Measurements from ENCODE around the gene ELK4. TPM values are rescaled to one million over a fixed set of nuclear protein-coding genes. Genes with fewer than 3 reads are reported as not detected.

ELK4 gene
- total RNA-seq, 2 donors from 2014 or later = 67.8 to 91.3 TPM

DNA sequence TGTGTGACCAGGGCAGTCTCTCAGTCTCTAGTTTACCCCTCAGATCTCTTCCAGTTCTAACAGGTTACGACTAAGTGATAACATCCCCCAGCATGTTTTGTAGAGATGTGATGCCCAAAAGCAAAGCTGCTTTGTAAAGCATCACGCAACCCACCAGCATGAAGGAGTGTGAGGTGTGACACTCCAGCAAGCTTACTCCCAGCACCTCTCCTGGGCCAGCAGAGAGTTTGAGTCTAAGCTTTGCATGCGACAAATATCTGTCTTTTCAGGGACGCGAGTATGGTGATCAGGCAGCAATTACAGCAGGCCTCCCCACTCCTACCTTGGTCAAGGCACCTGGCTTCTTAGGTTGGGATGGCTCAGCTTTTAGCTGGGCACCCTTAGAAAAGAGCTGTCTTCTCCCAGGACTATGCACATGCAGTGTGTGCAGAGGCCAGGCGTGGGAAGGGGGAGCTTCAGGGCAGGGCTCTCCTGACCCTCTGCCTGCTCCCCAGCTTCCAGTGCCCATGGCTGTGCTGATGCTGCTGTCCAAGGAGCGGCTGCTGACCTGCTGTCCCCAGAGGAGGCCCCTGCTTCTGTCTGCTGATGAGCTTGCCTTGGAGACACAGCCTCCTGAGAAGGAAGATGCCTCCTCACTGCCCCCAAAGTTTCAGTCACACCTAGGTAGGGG is 48.2 kb downstream of the ELK4 start:
- ATAC-seq = no peak
- Mint-ChIP-seq H3K9me3 (no peaks in the 10 kb centered on the region), H3K27ac (no peak overlapping the region), H3K36me3 (no peaks in the 10 kb centered on the region)
- peak in 1 of 2 donors; percentile 23 for DNase-seq (ENCODE audit: low spot score in 2 of 2)

DNA sequence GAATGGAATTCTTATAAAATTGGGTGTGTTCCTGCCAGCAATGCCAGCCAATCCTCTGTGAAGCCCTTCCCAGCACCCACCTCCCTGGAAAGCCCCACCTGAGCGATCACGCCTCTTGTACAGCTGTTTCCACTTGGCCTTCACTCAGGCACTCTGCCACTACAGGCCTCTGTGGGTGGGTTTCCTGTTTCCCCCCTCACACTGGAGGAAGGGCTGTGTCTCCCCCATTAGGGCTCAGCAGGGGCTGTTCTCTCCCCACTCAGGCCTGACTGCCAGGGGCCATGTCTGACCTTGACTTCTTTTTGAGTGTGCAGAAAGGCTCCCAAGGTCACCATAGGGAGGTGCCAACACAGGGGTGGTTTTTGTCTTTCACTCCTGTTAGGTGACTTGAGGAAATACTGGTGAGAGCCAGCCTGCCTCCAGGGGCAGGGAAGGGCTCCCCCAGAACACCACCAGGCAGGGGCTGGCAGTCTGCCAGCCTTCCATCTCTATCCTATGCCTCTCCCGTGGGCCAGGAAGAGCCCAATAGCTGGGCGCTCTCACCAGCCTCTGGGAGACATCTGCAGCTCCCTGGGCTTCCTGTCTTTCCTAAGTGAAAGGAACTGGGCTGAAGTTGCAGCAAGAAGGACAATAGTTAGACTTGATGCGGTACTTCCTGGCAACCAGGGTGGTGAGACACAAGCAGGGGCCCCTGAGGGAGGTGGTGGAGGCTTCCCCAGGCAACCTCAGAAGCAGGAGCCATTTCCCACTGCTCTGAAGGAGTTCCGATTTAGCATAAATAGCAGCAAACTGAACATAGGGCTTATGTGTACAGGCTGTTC is 49.1 kb downstream of the ELK4 start:
- ATAC-seq (no peak), DNase-seq (ENCODE audit: low spot score in 2 of 2) (peak in 1 of 2 donors; percentile 47)
- no peaks in the 10 kb centered on the region for H3K36me3 Mint-ChIP-seq
- no peak overlapping the region for H3K27ac Mint-ChIP-seq
- no peaks in the 10 kb centered on the region for H3K9me3 Mint-ChIP-seq

DNA sequence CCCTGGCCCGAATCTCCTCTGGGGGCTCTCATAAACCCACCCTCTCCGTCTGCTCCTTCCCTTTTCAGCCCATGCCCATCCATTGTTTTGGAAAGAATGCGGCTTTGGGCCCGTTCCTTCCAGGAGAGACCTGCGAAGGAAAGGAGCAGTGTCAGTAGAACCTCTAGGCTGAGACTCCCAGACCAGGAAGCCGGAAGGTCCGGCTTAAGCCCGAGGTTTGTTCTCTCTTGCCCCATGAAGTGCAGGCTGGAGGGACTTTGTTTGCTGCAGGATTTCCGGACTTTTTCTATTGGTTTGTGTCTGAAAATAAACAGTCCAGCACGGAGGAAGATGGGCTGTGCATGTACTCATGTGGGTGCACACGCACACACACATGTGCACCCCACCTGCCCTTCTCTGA is 49.8 kb downstream of the ELK4 start:
- Mint-ChIP-seq H3K36me3 (no peaks in the 10 kb centered on the region), H3K27ac (no peak overlapping the region), H3K9me3 (no peaks in the 10 kb centered on the region)
- DNase-seq (ENCODE audit: low spot score in 2 of 2) (peak in 1 of 2 donors; percentile 25), ATAC-seq (no peak)

DNA sequence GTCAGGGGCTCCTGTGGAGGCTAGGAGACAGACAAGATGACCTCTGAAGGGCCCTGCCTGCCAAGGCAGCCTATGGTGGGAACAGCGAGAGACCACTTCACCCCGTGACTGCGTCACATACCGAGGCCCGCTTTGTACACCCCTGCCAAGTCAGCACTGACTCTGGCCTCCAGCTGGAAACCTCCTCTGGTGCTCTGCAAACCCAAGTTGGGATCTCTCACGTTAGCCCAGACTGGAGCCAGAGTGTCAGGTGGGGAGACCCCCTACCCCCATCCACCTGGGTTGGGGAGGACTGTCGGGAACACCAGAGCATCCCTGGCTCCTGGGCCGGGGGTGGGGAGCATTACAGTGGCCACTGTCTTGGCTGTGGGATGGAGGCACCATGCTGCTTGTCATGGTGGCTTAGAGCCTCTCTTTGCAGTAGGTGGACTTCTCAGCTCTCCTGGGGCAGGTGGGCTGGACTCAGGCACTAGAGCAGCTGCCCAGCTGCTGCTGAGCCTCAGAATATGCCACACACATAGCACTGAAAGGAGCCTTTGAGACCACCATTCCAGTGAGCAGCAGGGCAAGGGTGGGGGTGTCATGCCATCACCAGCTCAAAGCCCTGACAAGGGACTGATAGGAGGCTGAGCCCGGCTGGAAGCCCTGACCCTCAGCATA is 50.4 kb downstream of the ELK4 start:
- DNase-seq (ENCODE audit: low spot score in 2 of 2) = peak in 1 of 2 donors; percentile 37
- Mint-ChIP-seq H3K36me3 (no peaks in the 10 kb centered on the region), H3K9me3 (no peaks in the 10 kb centered on the region), H3K27ac (no peak overlapping the region)
- ATAC-seq = no peak

DNA sequence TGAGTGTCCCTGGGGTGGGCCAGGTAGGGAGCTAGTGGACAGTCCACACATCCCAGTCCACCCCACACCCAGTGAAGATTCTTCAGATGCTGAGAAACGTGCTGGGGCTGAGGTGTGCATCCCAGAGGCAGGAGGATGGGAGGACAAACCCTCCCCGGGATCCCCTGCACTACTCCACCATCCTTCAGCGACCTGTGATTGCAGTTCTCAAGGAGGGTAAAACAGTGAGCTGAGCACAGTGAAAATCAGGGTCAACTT is 51.0 kb downstream of the ELK4 start:
- ATAC-seq = no peak
- no peaks in the 10 kb centered on the region for H3K36me3 Mint-ChIP-seq

DNA sequence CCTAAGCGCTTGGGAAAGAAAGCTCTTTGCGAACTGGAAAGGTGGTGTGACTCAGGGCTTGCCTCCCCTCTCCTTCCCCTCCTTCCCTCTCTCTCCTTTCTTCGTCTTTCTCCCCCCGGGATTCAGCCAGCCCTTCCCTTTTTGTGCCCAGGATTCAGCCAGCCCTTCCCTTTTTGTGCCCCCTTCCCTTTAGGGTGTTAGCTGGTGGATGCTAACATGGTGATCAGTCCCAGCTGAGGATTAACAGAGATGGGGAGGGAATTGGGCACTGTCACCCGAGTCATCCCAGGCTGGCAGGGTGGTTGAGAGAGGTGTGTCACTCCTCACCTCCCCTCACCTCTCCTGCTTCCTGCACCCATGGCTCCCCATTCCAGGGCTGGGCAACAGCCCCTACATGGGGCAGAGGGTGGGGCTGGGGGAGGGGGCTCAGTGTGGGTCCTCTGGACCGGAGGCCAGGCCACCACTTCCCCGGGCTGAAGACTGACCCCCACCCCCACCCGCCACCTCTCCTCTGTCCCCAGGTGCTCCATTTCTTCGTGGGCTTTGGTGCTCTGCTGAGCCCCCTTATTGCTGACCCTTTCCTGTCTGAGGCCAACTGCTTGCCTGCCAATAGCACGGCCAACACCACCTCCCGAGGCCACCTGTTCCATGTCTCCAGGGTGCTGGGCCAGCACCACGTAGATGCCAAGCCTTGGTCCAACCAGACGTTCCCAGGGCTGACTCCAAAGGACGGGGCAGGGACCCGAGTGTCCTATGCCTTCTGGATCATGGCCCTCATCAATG is 51.5 kb downstream of the ELK4 start:
- no peaks in the 10 kb centered on the region for H3K36me3 Mint-ChIP-seq
- no peak for ATAC-seq
- H3K9me3 Mint-ChIP-seq = no peaks in the 10 kb centered on the region
- peak overlapping the region in 1 of 2 donors; percentile 79 for H3K27ac Mint-ChIP-seq
- DNase-seq (ENCODE audit: low spot score in 2 of 2) = peak in 1 of 2 donors; percentile 43

More for the DNA sequence above, 51.0 kb downstream of the ELK4 start:
- H3K9me3 Mint-ChIP-seq = no peaks in the 10 kb centered on the region
- DNase-seq (ENCODE audit: low spot score in 2 of 2) = no peak
- H3K27ac Mint-ChIP-seq = no peak overlapping the region

DNA sequence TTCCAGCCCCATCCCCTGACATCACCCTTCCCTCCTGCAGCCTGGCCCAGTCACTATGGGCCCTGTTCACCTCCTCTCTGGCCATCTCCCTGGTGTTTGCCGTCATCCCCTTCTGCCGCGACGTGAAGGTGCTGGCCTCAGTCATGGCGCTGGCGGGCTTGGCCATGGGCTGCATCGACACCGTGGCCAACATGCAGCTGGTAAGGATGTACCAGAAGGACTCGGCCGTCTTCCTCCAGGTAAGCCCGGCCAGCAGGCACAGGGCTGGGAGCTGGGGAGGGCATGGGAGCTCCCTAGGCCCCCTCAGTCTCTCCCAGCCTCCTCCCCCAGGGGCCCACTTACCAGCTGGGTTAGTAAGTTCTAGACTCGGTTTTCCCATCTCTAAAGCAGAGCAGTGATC is 52.1 kb downstream of the ELK4 start:
- ATAC-seq (no peak), DNase-seq (ENCODE audit: low spot score in 2 of 2) (peak in 1 of 2 donors; percentile 47)
- Mint-ChIP-seq H3K27ac (no peak overlapping the region), H3K9me3 (no peaks in the 10 kb centered on the region), H3K36me3 (no peaks in the 10 kb centered on the region)

DNA sequence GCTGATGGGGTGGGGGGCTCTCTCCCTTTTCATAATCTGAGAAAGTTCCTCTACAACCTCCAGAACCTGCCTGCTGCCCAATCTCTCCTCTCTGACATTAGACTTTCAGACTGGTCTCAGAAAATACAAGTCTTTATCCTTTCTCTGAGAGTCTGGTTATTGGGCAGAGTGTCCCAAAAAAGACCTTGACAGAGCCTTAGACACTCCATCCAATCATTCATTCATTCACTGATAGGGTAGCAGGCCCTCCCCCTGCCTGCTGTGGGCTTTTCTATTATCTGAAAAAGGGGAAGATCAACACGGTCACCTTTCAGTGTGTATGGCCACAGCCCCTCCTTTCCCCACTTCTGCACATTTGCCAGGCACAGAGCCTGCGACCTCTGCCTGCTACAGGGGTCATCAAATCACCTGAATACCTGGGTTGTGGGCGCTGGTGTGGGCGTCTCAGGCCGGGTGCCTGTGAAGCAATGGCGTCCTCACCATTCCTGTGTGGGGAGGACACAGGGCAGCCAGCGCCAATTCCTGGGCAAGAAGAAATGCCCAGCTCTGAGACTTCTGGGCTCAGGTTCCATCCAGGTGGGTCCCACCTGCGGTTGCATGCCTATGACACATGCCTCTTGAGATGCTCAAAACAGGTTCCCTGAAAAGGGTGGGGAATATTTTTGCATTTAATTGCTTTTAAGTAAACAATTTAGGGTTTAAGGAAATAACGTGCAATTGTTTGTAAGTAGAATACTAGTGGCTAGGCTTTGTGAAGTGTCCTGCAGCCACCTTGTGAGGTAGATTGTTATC is 52.8 kb downstream of the ELK4 start:
- H3K27ac Mint-ChIP-seq = no peak overlapping the region
- ATAC-seq (no peak), DNase-seq (ENCODE audit: low spot score in 2 of 2) (peak in 1 of 2 donors; percentile 30)
- H3K36me3 Mint-ChIP-seq = no peaks in the 10 kb centered on the region
- no peaks in the 10 kb centered on the region for H3K9me3 Mint-ChIP-seq

DNA sequence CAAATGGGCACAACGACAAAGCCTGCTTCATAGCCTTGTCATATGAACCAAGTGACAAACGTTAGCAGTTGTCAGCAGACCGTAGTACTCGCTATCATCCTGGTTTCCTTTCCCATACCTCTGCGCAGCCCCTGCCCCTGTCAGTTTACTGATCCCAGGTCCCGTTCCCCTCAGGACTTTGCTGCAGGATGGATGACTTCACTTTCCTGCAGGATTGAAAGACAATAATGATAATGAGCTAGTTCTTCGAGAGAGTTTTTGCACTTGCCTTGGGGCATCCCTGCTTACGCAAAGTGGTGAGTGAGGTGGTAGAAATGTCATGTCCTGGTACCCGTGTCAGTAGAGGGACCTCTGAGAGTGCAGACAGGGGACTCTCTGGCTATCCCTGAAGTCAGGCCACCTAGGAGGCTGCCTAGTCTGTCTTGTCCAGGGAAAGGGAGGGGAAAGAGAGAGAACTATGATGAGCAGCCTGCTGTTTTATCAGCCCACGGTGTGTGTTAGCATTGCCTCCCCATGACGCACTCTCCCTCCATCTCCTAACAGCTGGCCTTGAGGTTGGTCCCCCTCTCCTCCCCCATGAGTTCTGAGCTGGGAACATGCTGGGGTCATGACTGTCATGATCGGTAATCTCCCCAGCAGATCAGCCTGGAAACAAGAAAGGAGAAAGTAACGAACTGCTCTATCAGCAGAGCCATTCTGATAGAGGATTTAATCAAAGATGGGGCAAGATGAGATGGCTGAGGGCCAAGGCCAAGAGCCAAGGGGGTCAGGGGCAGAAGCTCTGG is 53.7 kb downstream of the ELK4 start:
- Mint-ChIP-seq H3K9me3 (no peaks in the 10 kb centered on the region), H3K27ac (no peak overlapping the region), H3K36me3 (no peaks in the 10 kb centered on the region)
- DNase-seq (ENCODE audit: low spot score in 2 of 2) (no peak), ATAC-seq (no peak)

DNA sequence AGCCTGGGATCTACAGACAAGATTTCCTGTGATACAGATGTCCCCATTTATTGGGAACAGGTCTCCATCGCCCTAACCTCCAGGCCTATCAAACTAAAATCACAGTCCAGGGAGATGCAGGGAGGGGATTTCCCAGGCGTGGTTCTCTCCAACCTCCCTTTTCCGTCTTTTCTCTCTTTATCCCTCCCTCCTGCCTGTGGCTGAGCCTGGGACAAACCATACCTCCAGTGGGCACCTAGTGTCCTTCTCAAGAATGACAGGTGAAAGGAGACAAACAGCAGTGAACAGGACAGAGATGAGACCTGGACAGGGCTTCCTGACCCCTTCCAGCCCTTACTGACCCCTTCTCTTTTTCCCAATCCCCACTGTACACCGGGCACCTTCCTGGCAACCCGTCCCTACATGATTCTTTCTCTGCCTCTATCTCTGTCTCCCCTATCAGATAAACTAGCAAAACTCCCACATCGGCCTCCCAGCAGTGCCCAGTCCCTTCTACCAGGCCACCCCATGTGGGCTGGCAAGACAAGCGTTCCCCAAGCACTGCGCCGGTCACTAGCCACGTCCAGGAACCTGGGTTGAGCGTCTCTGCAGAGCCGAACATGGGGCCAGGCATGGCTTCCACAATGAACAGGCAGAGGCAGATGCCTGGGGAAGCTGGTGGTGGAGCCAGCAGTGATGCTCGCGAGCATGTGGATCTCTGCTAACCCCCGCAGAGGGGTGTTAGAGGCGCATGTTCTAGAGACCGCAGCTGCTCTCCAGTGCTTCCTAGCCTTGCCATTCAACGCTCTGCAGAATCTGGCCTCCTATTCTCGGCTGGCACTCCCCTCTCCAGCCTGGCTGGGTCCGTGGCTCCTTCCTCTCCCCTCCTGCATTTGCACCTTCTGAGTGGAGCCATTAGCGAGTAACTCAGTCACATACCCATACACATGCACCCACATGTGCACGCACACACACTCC is 54.7 kb downstream of the ELK4 start:
- DNase-seq (ENCODE audit: low spot score in 2 of 2) (no peak), ATAC-seq (no peak)
- Mint-ChIP-seq H3K27ac (no peak overlapping the region), H3K9me3 (no peaks in the 10 kb centered on the region), H3K36me3 (no peaks in the 10 kb centered on the region)

DNA sequence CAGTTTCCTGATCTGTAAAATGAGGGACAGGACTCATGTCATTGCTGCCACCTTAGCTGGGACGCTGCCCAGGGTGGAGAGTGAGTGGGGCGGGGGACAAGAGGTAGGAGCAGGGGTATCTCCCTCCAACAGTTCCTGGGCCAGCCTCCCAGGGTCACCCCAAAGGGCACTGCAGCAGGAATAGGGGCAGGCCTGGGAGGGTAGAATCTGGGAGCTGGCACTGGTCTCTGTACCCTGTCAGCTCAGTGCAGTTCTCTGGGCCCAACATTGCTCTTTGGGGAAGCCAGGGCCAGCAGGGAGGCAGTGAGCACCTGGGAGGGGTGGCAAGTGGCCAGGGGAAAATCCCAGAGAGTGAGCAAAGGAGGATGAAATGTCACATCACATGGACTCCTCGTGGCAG is 55.8 kb downstream of the ELK4 start:
- no peak for ATAC-seq
- no peak for DNase-seq (ENCODE audit: low spot score in 2 of 2)
- no peak overlapping the region for H3K27ac Mint-ChIP-seq
- no peaks in the 10 kb centered on the region for H3K9me3 Mint-ChIP-seq
- H3K36me3 Mint-ChIP-seq = no peaks in the 10 kb centered on the region

DNA sequence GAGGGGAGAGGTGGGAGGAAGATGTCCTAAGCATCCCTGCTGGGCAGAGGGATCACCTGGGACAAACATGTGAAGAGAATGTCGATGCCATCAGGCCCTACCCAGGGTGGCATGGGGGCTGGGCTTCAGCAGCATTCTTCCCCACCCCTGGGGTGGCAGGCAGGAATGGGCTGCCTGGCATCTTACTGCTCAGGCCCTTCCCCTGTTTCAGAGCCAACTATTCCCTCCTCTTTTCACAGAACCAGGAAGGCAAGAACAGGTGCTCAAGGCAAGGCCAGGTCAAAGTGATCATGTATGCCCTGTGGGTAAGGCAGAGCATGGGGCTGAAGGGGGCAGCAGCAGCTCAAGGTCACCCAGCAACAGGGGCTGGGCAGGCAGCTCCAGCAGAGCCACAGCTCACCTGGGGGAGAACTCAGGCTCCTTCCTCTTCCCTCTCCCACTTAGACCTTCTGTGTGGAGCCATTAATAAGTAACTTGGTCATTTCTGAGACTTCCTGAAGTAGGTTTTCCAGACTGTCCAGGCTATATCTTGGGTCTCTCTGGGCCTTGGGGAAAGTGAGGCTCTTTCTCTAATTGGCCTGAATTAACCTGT is 56.4 kb downstream of the ELK4 start:
- Mint-ChIP-seq H3K36me3 (no peaks in the 10 kb centered on the region), H3K9me3 (no peaks in the 10 kb centered on the region), H3K27ac (no peak overlapping the region)
- no peak for ATAC-seq
- no peak for DNase-seq (ENCODE audit: low spot score in 2 of 2)

DNA sequence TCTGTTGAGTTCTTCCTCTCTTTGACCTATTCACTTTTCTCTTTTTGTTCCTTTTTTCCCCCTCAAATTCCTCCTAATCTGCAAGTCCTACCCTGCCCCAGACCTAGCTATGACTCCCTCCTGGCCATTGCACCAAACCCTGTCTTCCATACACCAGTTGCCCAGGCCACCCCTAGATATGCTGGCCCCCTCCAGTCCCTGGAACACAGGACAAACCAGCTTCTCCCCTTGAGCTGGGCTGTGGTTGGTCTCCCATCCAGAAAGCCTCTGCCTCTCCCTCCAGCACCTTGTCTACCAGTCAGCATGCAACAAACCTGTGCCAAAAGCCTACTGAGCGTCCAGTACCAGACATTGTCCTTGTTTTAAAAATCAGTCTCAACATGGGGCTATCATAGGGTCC is 59.4 kb downstream of the ELK4 start:
- Mint-ChIP-seq H3K36me3 (no peaks in the 10 kb centered on the region), H3K27ac (no peak overlapping the region), H3K9me3 (no peaks in the 10 kb centered on the region)
- ATAC-seq (no peak), DNase-seq (ENCODE audit: low spot score in 2 of 2) (no peak)

DNA sequence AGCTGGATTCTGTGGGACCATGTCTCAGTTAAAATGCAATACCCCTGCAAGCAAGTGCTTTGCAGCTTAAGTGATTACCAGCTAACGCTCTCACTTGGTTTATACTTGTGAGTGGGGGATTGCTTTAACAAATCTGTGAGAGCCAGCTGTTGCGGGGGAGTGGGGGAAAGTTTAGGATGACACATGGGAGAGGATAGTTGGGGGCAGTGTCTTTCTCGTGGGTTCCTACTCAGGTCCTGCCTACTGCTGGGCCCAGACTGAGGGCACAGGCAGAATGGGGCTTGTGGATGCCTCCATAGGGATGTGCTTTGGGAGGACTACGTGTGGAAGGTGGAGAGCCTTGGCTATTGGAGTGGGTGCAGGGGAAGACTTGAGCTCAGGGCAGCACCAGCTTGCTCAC is 60.1 kb downstream of the ELK4 start:
- DNase-seq (ENCODE audit: low spot score in 2 of 2) (no peak), ATAC-seq (no peak)
- Mint-ChIP-seq H3K9me3 (no peaks in the 10 kb centered on the region), H3K27ac (no peak overlapping the region), H3K36me3 (no peaks in the 10 kb centered on the region)
